HG03039 (cell line): ENCODE results near the gene NPTXR.

Source experiments
- ATAC-seq: cut with Tn5 transposase; IDR thresholded peaks from one replicate; pipeline ENCODE4 v1.9.1; 2021; ENCODE audit warnings: mild to moderate bottlenecking, moderate library complexity; ENCODE audit not compliant: unreplicated experiment

The NPTXR gene

DNA sequence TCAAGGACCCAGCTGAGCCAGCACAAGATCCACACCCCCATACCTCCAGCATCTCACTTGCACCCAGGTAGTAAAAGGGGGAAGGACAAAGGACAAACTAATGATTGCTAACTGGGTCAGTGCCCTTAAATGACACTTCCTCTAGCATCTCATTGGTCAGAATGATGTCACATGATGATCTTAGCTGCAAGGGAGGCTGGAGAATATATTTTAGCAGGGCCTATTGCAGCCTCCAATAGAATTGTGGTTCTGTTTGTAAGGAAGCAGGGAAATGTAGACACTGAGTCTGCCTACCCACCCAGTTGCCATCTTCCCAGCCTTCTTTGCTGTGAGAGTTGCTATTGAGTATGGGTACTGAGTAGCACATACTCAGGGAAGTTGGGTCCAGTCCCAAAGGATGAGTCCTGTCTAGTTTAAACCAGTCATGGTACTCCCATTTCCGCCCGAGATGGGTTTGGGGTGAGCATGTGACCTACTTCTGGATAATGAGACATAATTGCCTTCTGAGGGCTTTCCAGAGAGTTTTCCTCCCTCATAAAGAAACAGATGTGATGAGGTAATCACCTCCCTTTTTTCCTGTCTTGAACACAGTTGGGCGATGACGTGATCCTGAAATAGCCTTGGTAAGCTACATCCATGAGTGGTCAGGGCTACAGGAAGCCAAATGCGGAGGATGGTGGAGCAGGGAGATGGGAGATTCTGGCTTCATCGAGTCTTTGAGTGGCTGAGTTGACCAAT, 44.4 kb downstream of the NPTXR start:
- no peak for ATAC-seq

DNA sequence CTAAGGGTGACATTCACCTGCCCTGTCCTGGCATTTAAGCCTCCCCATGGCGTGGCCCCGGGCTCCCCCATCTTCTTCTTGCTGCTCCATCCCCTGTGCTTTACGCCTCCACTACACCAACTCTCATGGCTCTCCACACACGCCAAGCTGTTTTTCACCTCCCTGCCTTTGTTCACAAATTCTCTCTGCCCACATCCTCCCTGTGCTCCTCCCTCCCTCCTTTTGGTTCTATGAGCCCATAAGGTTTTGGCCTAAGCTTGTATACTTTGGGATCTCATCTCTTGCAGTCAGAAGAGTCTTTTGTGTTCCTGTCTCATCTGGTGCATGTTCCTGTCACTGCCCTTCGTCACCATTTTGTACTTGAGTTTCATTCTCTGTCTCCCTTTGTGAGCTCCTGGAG, 45.3 kb downstream of the NPTXR start:
- no peak for ATAC-seq

DNA sequence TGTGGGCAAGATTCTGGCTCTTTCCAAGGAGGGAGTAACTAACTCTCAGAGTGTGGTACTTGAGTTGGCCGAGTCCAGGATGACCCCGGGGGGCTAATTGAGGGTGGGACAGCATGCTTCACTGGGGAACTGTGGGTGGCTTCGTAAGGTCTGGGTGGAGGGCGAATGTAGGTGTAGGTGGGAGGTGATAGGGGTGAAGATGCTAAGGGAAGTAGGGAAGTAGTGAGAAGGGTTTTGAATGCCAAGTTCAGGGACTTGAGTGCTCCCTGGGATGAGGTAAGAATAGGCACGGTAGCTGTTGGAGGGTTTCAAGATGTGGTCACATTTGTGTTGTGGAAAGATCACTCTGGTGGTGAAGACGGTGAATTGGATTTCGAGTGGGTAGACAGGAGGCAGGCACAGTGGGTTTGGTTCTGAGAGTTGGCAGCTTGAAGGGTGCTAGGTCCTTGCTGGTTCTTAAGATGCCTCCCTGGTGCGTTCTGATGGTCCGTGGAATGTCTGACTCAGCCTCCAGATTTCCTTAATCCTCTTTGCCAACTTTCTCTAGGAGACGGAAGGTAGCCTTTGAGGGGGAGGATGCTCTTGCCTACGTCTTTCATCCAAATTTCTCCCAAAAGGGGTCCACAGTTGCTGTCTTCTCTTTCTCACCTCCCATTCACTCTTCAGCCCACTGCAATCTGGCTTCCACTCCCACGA, 47.4 kb downstream of the NPTXR start:
- no peak for ATAC-seq

DNA sequence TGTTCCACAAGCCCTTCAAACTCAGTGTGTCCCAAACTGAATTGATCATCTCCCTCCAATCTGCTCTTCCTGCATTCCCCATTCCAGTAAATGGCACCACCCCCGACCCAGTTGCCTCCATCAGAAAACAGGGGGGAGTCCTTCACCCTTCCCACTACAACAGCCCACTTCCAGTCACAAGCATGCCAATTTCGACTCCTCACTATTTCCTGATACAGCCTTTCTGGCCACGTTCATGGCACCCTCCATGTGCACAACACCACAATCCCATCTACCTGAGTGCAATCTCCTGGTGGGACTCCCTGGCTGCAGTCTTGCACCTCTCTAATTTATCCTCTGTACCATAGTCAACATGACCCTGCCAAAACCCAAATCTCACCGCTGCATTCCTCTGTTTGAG, 48.3 kb downstream of the NPTXR start:
- no peak for ATAC-seq

DNA sequence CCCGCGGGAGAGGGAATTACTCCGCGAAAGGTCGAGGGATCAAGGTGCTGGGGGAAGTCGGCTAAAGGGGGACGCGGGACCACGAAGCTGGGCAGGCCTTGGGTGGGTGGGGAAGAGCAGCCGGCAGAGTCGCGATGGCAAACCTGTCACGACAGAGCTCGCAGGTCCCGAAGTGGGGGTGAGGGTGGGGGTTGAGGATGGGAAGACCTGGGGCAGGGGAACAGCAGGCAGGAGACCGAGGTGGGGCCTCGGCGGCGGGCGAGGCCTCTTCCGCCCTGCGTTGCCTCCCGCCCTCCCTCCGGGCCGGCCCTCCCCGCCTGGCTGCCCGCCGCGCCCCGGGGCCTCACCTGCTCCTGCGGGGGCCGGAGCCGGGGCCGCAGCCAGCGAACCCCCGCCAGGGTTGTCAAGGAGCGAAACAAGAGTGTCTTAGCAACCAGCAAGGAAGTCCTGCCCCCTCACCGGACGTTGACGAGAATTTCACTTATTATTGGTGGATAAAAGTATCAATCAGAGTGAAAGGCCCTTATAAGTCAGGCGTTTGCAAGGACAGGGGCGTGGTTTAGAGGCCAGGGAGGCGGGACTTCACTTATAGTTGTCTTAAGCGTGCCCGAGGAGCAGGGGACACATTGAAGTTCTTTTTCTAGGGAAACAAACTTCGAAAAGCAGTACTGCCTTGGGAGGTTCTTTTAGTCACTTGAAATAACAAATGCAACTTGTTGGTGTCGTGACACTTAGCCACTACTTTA, 49.9 kb downstream of the NPTXR start, which contains the start of gene DNAL4:
TSS of gene DNAL4 (minus strand) at position 423 of the 746 bp plus-strand sequence. CDS start 11,412 bp downstream, outside the sequence.
- ATAC-seq, result peak; percentile 88

DNA sequence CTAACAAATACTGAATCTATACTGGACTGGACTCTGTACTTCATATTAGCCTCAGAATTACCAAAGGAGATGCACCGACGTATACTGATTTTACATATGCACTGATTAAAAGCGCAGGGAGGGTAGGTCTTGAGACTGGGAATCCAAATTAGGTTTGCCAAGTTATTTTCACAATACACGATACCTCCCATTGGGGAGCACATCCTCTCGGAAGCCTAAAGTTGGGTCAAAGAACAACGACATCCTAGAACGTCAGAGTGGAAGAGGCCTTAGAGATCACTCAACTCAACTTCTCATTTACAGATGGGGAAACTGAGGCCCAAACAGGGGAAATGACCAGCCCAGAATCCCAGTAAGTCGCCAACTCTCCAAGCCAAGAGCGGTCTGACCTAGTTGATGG, 50.5 kb downstream of the NPTXR start:
- no peak for ATAC-seq

DNA sequence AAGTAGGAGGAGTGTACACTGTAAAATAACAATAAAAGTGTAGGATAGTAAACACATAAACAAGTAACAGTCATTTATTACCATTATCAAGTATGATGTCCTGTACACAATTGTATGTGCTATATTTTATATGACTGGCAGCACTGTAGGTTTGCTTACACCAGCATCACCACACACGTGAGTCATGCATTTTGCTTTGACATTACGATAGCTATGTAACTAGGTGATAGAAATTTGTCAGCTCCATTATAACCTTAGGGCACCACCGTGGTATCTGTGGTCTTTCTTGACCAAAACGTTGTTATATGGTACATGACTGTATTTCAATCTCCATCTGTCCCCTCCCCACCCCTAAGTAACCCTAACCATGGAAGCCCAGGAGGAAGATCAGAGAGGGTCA, 51.0 kb downstream of the NPTXR start:
- ATAC-seq, result no peak

DNA sequence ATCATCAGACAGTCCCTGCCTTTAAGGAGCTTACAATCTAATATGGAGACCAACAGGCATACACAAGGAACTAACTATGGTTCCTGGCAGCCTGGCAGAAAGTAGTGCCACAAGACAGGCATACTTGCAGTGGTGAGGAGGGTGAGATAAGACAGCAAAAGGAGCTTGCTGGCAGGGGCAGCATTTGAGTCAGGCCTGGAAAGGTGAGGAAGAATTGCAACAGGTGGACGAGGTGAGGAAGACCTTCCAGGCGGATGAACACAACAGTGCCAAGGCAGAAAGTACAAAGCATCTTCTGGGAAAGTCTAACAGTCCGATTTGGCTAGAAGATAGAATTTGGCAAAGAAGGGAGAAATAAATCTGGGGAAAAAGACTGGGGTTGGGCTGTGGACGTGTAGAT, 54.2 kb downstream of the NPTXR start:
- ATAC-seq, result no peak

DNA sequence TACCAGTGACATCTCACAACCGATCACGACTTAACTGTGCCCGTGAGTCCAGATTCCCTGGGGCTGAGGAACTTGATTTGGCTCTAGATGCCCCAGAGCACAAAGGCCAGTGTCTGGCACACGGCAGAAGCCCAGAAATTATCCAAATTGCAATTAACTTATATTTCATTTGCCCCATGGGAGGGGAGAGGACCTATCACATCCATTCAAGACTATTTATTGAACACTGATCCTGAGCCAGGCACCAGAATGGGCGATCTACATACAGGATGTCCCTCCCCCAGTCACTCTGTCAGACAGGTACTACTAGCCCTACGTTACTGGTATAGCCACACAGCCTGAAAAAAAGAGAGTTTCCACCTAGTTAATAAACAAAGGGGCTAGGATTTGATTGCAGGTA, 55.0 kb downstream of the NPTXR start:
- ATAC-seq, result no peak

DNA sequence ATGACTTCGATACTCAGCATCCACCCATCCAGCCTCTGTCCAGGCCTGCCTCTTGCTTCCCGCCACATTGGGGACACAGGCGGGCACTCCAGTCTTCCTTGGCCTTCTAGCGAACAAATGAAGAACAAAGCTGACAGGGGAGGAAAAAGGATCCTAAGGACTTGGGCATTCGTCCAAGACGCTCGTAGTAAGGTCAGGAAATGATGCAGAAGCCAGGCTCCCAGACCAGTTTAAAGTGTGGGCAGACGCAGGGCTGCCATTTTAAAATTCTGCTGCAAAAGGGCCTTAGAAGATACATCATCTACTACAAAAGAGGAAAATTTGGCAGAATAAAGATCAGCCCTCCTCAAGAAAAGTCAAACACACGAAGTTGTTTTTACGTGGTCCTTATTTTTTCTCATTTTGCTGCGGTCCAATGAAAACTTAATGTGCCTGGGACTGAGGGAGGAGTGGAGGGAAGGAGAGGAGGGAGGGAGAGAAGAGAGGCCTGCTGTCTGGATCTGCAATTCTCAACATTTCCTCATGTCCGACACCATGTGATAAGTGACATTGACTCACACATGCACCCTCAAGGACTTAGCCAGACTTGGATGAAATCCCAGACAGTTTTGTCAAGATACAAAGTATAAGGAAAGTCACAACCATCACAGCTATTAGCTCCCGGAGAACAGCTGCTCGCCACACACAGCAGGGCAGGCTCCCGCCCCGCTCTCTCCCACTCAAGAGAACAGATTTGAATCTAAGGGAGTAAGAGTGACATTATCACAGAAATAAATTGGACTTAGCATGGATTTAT, 55.6 kb downstream of the NPTXR start:
- no peak for ATAC-seq

DNA sequence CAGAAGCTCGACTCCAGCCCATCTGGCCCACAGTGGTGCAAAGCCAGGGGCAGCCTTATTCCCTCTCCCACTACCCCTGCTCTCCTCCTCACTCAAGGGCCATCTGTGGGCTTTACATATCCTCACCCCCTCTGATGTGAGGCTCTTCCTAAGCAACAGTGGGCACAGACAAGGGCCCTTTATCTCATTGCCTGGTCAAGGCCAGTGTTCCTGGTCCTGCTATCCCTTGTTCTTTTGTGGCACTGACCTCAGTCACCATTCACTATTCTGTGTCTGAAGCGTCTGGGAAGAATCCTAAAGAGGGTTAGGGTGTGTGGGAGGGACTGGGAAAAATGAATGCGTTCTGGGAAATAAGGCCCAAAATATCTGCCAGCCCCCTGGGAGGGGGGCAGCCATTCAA, 57.2 kb downstream of the NPTXR start:
- no peak for ATAC-seq

DNA sequence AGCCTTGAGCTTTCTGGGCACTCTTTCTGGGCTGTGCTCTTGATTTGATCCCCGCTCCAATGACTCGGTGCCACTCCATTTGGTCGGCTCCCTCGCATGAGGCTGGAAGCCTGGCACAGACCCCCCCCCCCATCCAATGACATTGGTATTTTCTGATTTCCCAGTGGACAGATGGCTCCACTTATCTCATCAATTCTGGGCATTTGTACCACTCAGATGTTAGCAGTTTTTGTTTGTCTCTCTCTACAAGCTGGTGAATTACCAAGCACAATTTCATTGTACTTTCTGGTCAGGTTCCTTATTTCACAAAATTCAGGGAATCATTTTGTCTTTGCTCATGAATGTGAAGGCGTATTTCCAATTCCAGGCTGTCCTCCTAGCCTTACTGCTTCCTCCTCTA, 59.0 kb downstream of the NPTXR start:
- ATAC-seq, result no peak

DNA sequence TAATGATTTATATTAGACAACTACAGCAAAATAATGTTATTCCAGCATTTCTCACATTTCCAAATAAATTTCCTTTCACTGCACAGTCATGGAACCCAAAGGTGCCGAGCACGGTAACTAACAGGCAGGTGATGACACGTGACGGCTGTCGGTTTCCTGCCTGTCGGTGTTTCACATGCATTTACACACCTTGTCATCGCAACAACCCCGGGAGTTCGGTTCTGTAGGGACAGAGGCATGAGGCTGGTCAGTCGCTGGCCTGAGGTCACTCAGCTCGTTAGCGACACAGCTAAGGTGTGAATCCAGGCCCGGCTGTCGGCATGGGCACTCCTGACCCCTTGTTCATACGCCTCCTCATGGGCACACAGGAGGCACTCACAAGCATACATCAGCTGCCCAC, 59.8 kb downstream of the NPTXR start:
- no peak for ATAC-seq

DNA sequence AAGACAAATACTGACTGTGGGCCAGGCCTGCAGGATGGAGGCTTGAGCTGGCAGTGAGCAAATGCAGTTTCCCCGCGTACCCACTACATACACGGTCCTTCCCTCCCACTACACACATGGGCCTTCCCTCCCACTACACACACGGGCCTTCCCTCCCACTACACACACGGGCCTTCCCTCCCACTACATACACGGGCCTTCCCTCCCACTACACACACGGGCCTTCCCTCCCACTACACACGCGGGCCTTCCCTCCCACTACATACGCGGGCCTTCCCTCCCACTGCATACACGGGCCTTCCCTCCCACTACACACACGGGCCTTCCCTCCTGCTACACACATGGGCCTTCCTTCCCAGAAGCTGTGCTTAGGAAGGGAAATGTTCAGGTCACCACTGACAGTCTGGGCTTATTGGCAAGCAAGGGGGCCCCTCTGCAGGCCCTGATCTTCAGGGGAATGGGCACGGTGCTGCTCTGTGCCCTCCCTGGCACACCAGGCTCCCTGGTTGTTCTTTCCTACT, 60.7 kb downstream of the NPTXR start:
- no peak for ATAC-seq

DNA sequence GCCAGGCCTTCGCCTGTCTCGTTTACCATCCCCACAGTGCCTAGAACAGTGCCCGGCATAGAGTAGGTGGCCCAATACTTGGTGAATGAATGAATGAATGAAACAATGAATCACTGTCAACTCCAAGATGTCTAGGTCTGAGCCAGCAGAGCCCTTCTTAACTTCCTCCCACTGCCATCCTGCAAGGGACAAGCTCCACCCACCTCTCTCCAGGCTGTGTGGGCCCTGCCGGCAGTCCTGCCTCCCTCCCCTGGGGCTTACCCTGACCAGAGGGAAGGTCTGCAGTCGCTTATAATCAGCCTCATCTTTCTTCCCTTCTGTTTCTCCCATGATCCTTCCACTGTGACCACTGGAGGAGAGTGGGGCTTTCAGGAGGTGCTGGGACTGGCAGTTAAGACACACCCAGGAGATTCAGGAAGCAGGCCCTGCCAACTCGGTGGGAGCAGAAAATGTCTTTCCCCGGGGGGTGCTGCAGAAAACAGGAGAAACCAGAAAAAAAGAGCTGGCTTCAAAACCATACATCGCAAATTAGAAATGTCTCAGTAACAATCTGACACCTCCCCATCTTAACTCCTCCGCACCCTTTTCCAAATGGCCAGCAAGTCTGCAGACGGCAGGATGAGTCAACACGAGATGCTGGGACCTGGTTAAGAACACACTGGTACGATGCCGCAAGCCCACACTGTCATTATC, 61.3 kb downstream of the NPTXR start:
- no peak for ATAC-seq

DNA sequence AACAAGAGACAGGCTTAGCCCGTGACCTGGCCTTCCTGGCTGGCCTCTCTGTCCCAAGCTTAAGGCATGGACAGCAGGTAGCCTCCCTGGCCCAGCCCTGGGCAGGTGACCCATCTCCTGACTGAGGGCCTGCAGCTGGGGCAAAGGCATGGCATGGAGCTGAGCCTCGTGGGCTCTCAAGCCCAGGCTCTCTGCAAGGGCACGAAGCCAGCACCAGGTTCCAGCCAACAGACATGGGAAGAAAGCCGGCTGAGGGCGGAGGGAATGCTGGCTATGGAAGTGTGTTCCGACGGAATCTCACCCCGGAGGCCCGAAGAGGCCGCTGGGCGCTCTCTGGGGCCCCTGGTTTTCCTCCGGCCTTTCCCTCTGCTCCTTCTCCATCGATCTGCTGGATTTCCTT, 62.8 kb downstream of the NPTXR start:
- no peak for ATAC-seq

DNA sequence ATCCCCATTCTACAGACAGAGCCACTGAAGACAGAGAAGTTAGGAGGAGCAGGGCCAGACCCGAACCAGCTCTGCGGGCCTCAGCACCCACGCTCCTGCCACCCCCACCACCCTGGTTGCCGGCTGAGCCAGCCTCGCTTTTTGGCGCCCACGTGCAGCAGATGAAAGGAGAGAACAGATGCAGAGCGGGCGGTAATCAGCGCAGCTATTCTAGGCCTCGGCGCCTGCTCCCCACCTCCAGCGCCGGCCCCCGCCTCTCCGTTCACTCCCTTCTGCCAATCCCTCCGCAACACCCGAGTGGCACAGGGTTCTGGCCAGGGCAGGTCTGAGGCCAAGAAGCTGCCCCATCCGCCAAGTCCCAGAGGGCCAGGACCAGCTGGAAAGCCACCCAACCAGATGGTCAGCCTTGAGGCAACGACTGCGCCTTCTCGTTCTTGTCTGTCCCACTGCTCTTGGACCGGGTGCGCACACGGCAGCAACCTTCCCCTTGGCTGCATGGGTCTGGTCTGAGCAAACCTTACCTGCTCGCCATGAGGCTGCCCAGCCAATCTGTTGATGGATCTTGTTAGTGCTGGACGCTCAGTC, 66.6 kb downstream of the NPTXR start:
- ATAC-seq, result no peak

DNA sequence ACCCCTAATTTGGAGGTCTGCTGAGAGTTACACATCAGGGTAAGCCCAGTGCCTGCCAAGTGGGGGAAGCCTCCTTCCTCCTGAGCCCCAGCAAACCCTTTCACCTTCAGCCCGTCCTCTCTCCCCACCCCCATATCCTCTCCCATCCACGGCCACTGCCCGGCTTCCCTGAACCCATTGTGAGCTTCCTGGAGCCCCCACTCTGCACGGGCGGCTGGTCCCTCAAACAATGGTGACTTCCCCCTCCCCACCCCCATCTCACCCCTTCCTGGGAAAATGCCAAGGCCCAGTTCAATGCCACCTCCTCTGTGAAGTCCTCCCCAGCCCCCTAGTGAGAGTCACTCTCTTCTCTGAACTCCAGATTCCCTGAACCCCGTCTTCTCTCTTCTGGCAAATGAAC, 67.7 kb downstream of the NPTXR start:
- ATAC-seq, result no peak

DNA sequence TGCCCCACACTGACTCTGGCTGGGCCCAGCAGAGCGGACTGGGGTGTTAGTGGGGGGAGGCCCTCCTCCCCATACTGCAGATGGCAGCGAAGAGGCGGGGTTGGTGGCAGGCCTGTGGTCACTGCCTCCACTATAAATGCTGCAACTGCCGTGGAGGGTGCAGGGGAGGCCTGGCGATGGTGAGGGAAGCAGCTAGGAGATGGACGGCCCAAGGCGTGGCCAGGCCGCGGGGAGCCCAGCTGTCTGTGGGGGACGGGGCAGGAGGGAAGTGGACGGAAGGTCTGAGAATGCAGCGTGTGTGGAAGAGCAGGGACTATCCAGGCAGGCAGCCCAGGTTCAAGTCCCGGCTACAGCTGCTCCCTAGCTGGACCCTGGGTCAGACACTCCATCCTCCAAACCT, 68.2 kb downstream of the NPTXR start:
- no peak for ATAC-seq
